CD14-positive monocyte (primary cell): ENCODE results near the gene CNOT3. TPM values are rescaled to one million over a fixed set of nuclear protein-coding genes. Genes with fewer than 3 reads are reported as not detected.

Experiments used
- DNase-seq, 3 donors: peaks; one replicate each; pipeline ENCODE4 v3.0.0-alpha.2; 2011 to 2022
- H2AFZ ChIP-seq: 2 replicates; pipeline ENCODE4 v1.6.0; 2012; ENCODE audit warnings: mild to moderate bottlenecking, low read depth, low read length, inconsistent platforms; ENCODE audit not compliant: insufficient read depth, poor library complexity, severe bottlenecking
- H3K27ac ChIP-seq, 2 donors: 1 replicate in 1 of 2; 2 replicates in 1 of 2; pipeline ENCODE4 v1.5.1; 2012 to 2013; ENCODE audit warnings: low read length in 2 of 2, control low read depth in 1 of 2, inconsistent platforms in 1 of 2, low read depth in 1 of 2, mild to moderate bottlenecking in 1 of 2
- H3K27me3 ChIP-seq, 2 donors: one replicate each; pipeline versions ENCODE4 v1.6.0 to v1.6.1; 2011 to 2013; ENCODE audit warnings: low read length in 2 of 2; ENCODE audit not compliant: control insufficient read depth in 2 of 2, insufficient read depth in 2 of 2
- H3K36me3 ChIP-seq, 2 donors: replicated peaks in 1 of 2; 1 replicate in 1 of 2; 2 replicates in 1 of 2; pipeline versions ENCODE4 v1.5.1 to v1.6.1; 2012 to 2013; ENCODE audit warnings: low read length in 2 of 2, control low read depth in 1 of 2, inconsistent platforms in 1 of 2, mild to moderate bottlenecking in 1 of 2; ENCODE audit not compliant: insufficient read depth in 2 of 2, control insufficient read depth in 1 of 2
- H3K4me1 ChIP-seq, 2 donors: 1 replicate in 1 of 2; 2 replicates in 1 of 2; pipeline versions ENCODE4 v1.5.1 to v1.6.1; 2012 to 2013; ENCODE audit warnings: low read length in 2 of 2, control low read depth in 1 of 2, inconsistent platforms in 1 of 2, mild to moderate bottlenecking in 1 of 2, moderate library complexity in 1 of 2; ENCODE audit not compliant: insufficient read depth in 2 of 2, control insufficient read depth in 1 of 2
- H3K4me2 ChIP-seq: replicated peaks from 2 replicates; pipeline ENCODE3; 2012; ENCODE audit warnings: low read length, moderate library complexity, mild to moderate bottlenecking; ENCODE audit not compliant: poor library complexity, severe bottlenecking; ENCODE audit errors: extremely low read depth
- H3K4me3 ChIP-seq, 3 experiments: fragments of 200-600 bp in 1 of 3; sonication (generic) in 1 of 3; replicated peaks in 1 of 3; 1 replicate in 2 of 3; 2 replicates in 1 of 3; pipeline ENCODE4 v1.5.1; 2011 to 2013; ENCODE audit warnings: low read length in 3 of 3, mild to moderate bottlenecking in 3 of 3, control low read depth in 2 of 3, low read depth in 2 of 3, inconsistent platforms in 1 of 3, moderate library complexity in 1 of 3
- H3K79me2 ChIP-seq: 2 replicates; pipeline ENCODE4 v1.6.0; 2012; ENCODE audit warnings: mild to moderate bottlenecking, control low read depth, inconsistent platforms, low read length, moderate library complexity; ENCODE audit not compliant: insufficient read depth
- H3K9ac ChIP-seq: 2 replicates; pipeline ENCODE4 v1.6.0; 2017; ENCODE audit warnings: low read length, mild to moderate bottlenecking; ENCODE audit not compliant: insufficient read depth, poor library complexity, severe bottlenecking
- H3K9me3 ChIP-seq, 2 donors: replicated peaks in 1 of 2; 1 replicate in 1 of 2; 2 replicates in 1 of 2; pipeline versions ENCODE4 v1.5.1 to v1.6.1; 2012 to 2013; ENCODE audit warnings: low read length in 2 of 2, control low read depth in 1 of 2; ENCODE audit not compliant: control insufficient read depth in 1 of 2, insufficient read depth in 1 of 2
- H4K20me1 ChIP-seq: 2 replicates; pipeline ENCODE4 v1.6.0; 2012; ENCODE audit warnings: mild to moderate bottlenecking, low read length, control low read depth, moderate library complexity; ENCODE audit not compliant: insufficient read depth
- H3K27ac Mint-ChIP-seq, 7 donors: one replicate each; pipeline ENCODE4 v1.8.0; 2020; ENCODE audit warnings: mild to moderate bottlenecking in 7 of 7, mixed read lengths in 7 of 7, moderate library complexity in 6 of 7, inconsistent platforms in 2 of 7
- H3K27me3 Mint-ChIP-seq, 3 donors: one replicate each; pipeline ENCODE4 v1.8.0; 2021 to 2022; ENCODE audit warnings: low read depth in 3 of 3, mild to moderate bottlenecking in 3 of 3, mixed read lengths in 3 of 3, moderate library complexity in 3 of 3, inconsistent platforms in 1 of 3
- H3K36me3 Mint-ChIP-seq, 2 donors: one replicate each; pipeline ENCODE4 v1.8.0; 2020; ENCODE audit warnings: mixed read lengths in 2 of 2, inconsistent platforms in 1 of 2, mild to moderate bottlenecking in 1 of 2
- H3K4me1 Mint-ChIP-seq: one replicate; pipeline ENCODE4 v1.8.0; 2020; ENCODE audit warnings: mild to moderate bottlenecking, mixed read lengths
- H3K4me3 Mint-ChIP-seq, 2 donors: one replicate each; pipeline ENCODE4 v1.8.0; 2020; ENCODE audit warnings: mild to moderate bottlenecking in 2 of 2, mixed read lengths in 2 of 2, moderate library complexity in 1 of 2
- H3K9me3 Mint-ChIP-seq, 7 donors: one replicate each; pipeline ENCODE4 v1.8.0; 2020 to 2022; ENCODE audit warnings: mixed read lengths in 7 of 7, mild to moderate bottlenecking in 6 of 7, moderate library complexity in 6 of 7, inconsistent platforms in 2 of 7
- WGBS: methylation state at CpG from one replicate; pipeline ENCODE4 v1.1.5; 2013; ENCODE audit warnings: missing lambda C conversion rate; ENCODE audit not compliant: insufficient coverage; 5-methylcytosine and 5-hydroxymethylcytosine counted together
- intact Hi-C, 2 donors: fragments of 100-400 bp; cut with micrococcal nuclease; formaldehyde crosslinking; loops; one replicate each; pipeline versions ENCODE4 v1.15.0 to v1.15.1; 2023
- polyA plus RNA-seq, 3 donors: library from polyadenylated mRNA; depleted of rRNA in 1 of 3; unstranded in 2 of 3; stranded (reverse) in 1 of 3; fragments of 300-500 nt in 2 of 3; fragments of >200 nt in 1 of 3; fragmentation: Illumina TruSeq in 2 of 3; gene quantifications; 1 replicate in 2 of 3; 2 replicates in 1 of 3; pipeline ENCODE4 v1.2.3, GENCODE V29; 2012 to 2021
- TF ChIP-seq, protein P1 (sequence below): fragments of 200-600 bp; IDR thresholded peaks from one replicate; pipeline ENCODE4 v1.8.0; 2022; ENCODE audit warnings: antibody characterized with exemption, mild to moderate bottlenecking

Gene CNOT3
- polyA plus RNA-seq, 3 donors, result 3.0 to 22.5 (median 4.2) TPM

GRCh38 chr19:54183431-54183830 lies 45.9 kb downstream of the CNOT3 start:
- Histone ChIP-seq H3K36me3 (peaks cover 57 to 68% of the 10 kb centered on the region in 2 donors), H3K79me2 (peaks cover 19% of the 10 kb centered on the region), H2AFZ (no peak overlapping the region), H3K9me3 (no peaks in the 10 kb centered on the region), H3K4me2 (no peak overlapping the region), H4K20me1 (peaks cover 63% of the 10 kb centered on the region), H3K27me3 (no peaks in the 10 kb centered on the region), H3K4me3 (no peak overlapping the region), H3K27ac (no peak overlapping the region), H3K4me1 (peaks cover 13 to 18% of the 10 kb centered on the region in 2 donors), H3K9ac (no peak overlapping the region)
- Mint-ChIP-seq H3K36me3 (peaks cover 59 to 80% of the 10 kb centered on the region in 2 donors), H3K27ac (peak overlapping the region in 1 of 7 donors; percentile 72), H3K4me1 (peaks cover 16% of the 10 kb centered on the region), H3K4me3 (no peak overlapping the region), H3K9me3 (peaks cover 0 to 2% (median 0%) of the 10 kb centered on the region in 7 donors), H3K27me3 (peaks cover 0 to 2% (median 1%) of the 10 kb centered on the region in 3 donors)
- WGBS, result 86% methylated on average over 10 of the region's 11 CpGs
- intact Hi-C loops, result no loop called here
- TF ChIP-seq, protein P1, sequence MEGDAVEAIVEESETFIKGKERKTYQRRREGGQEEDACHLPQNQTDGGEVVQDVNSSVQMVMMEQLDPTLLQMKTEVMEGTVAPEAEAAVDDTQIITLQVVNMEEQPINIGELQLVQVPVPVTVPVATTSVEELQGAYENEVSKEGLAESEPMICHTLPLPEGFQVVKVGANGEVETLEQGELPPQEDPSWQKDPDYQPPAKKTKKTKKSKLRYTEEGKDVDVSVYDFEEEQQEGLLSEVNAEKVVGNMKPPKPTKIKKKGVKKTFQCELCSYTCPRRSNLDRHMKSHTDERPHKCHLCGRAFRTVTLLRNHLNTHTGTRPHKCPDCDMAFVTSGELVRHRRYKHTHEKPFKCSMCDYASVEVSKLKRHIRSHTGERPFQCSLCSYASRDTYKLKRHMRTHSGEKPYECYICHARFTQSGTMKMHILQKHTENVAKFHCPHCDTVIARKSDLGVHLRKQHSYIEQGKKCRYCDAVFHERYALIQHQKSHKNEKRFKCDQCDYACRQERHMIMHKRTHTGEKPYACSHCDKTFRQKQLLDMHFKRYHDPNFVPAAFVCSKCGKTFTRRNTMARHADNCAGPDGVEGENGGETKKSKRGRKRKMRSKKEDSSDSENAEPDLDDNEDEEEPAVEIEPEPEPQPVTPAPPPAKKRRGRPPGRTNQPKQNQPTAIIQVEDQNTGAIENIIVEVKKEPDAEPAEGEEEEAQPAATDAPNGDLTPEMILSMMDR, result no peak
- DNase-seq, result no peak

DNA sequence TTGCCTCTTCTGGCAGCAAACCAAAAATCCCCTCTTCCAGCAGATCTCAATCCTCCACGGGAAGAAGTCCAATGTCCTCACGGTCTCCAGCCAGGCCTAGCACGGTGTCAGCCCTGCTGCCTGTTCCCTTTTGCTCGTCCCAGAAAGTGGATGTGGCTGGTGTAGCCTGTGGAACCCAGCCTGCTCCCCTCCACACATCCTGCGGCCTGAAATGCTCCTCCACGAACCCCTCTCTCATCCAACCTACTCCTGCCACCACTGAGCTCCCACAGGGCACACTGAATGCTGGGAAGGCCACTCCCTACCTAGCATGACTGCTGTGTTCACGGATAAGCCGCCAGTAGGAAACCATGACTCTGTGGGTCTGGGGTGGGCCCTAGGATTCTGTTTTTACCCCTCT lies 48.8 kb downstream of the CNOT3 start:
- Histone ChIP-seq H4K20me1 (peaks cover 41% of the 10 kb centered on the region), H3K9ac (no peak overlapping the region), H3K79me2 (peaks cover 27% of the 10 kb centered on the region), H3K27ac (no peak overlapping the region), H3K9me3 (no peaks in the 10 kb centered on the region), H3K4me1 (peaks cover 18 to 26% of the 10 kb centered on the region in 2 donors), H3K27me3 (no peaks in the 10 kb centered on the region), H3K4me2 (no peak overlapping the region), H2AFZ (no peak overlapping the region), H3K36me3 (peaks cover 33 to 41% of the 10 kb centered on the region in 2 donors), H3K4me3 (no peak overlapping the region)
- peak overlapping the region in 2 of 7 donors; percentile 38 to 63 for H3K27ac Mint-ChIP-seq
- H3K4me1 Mint-ChIP-seq, result peaks cover 19% of the 10 kb centered on the region
- DNase-seq, result no peak
- TF ChIP-seq, protein P1, result no peak
- peaks cover 38 to 52% of the 10 kb centered on the region in 2 donors for H3K36me3 Mint-ChIP-seq
- intact Hi-C loops, result no loop called here
- 89% methylated on average over 3 of the region's 8 CpGs for WGBS
- H3K9me3 Mint-ChIP-seq, result peaks cover 0 to 2% (median 0%) of the 10 kb centered on the region in 7 donors
- H3K27me3 Mint-ChIP-seq, result peaks cover 0 to 2% (median 1%) of the 10 kb centered on the region in 3 donors
- no peak overlapping the region for H3K4me3 Mint-ChIP-seq
